H9 (cell line): ENCODE data around the gene TRMT11. TPM values are rescaled to one million over a fixed set of nuclear protein-coding genes. Genes with fewer than 3 reads are reported as not detected.

Source experiments
- DNase-seq: peaks from one replicate; pipeline ENCODE4 v3.0.0-alpha.2; 2017
- H2AFZ ChIP-seq: one replicate; pipeline ENCODE4 v1.6.1; 2013; ENCODE audit warnings: mild to moderate bottlenecking, low read length, control low read depth, moderate library complexity
- H2AK5ac ChIP-seq: 2 replicates; pipeline ENCODE4 v1.6.1; 2013; ENCODE audit warnings: low read length, control low read depth, mixed read lengths; ENCODE audit not compliant: insufficient read length
- H2BK120ac ChIP-seq: one replicate; pipeline ENCODE4 v1.6.1; 2013; ENCODE audit warnings: low read depth, mild to moderate bottlenecking, low read length, control low read depth, inconsistent platforms; ENCODE audit not compliant: poor library complexity, severe bottlenecking
- H2BK12ac ChIP-seq: 2 replicates; pipeline ENCODE4 v1.6.1; 2013; ENCODE audit warnings: low read length, control low read depth, mixed read lengths, low read depth; ENCODE audit not compliant: insufficient read length
- H2BK15ac ChIP-seq: 2 replicates; pipeline ENCODE4 v1.6.1; 2013; ENCODE audit warnings: low read depth, low read length, control low read depth
- H2BK20ac ChIP-seq: one replicate; pipeline ENCODE4 v1.6.1; 2013; ENCODE audit warnings: low read depth, mild to moderate bottlenecking, low read length, control low read depth, inconsistent platforms; ENCODE audit not compliant: poor library complexity, severe bottlenecking
- H2BK5ac ChIP-seq: 2 replicates; pipeline ENCODE4 v1.6.1; 2013; ENCODE audit warnings: low read length, control low read depth, mixed read lengths; ENCODE audit not compliant: insufficient read length
- H3K14ac ChIP-seq: 2 replicates; pipeline ENCODE4 v1.6.1; 2013; ENCODE audit warnings: low read length, control low read depth; ENCODE audit not compliant: insufficient read depth
- H3K18ac ChIP-seq: 2 replicates; pipeline ENCODE4 v1.6.1; 2013; ENCODE audit warnings: low read depth, mild to moderate bottlenecking, mixed read lengths, low read length, control low read depth; ENCODE audit not compliant: insufficient read length
- H3K23ac ChIP-seq: 2 replicates; pipeline ENCODE4 v1.6.1; 2013; ENCODE audit warnings: low read length, control low read depth, mixed read lengths, low read depth; ENCODE audit not compliant: insufficient read length
- H3K23me2 ChIP-seq: 2 replicates; pipeline ENCODE4 v1.6.1; 2013; ENCODE audit warnings: low read depth, mild to moderate bottlenecking, mixed read lengths, low read length, control low read depth; ENCODE audit not compliant: insufficient read length, poor library complexity, severe bottlenecking
- H3K27ac ChIP-seq: 2 replicates; pipeline ENCODE4 v1.5.1; 2013; ENCODE audit warnings: low read length, control low read depth, mixed read lengths, low read depth; ENCODE audit not compliant: insufficient read length
- H3K27me3 ChIP-seq: 2 replicates; pipeline ENCODE4 v1.6.1; 2013; ENCODE audit warnings: low read length, control low read depth, inconsistent platforms; ENCODE audit not compliant: insufficient read depth
- H3K4ac ChIP-seq: 2 replicates; pipeline ENCODE4 v1.6.1; 2013; ENCODE audit warnings: low read depth, mild to moderate bottlenecking, control low read depth, inconsistent platforms, low read length, moderate library complexity
- H3K4me1 ChIP-seq: 2 replicates; pipeline ENCODE4 v1.6.1; 2013; ENCODE audit warnings: low read length, control low read depth, inconsistent platforms; ENCODE audit not compliant: insufficient read depth
- H3K4me2 ChIP-seq: 2 replicates; pipeline ENCODE4 v1.6.1; 2013; ENCODE audit warnings: low read length, control low read depth, mixed read lengths; ENCODE audit not compliant: insufficient read length, insufficient read depth
- H3K56ac ChIP-seq: 2 replicates; pipeline ENCODE4 v1.6.1; 2013; ENCODE audit warnings: low read depth, mild to moderate bottlenecking, mixed read lengths, low read length, control low read depth; ENCODE audit not compliant: insufficient read length
- H3K79me1 ChIP-seq: 2 replicates; pipeline ENCODE4 v1.6.1; 2013; ENCODE audit warnings: low read depth, mild to moderate bottlenecking, moderate library complexity, low read length, control low read depth, inconsistent platforms; ENCODE audit not compliant: insufficient read depth, poor library complexity, severe bottlenecking
- H3K79me2 ChIP-seq: 2 replicates; pipeline ENCODE4 v1.6.1; 2013; ENCODE audit warnings: low read length, control low read depth, inconsistent platforms; ENCODE audit not compliant: insufficient read depth
- H3K9ac ChIP-seq: 2 replicates; pipeline ENCODE4 v1.6.1; 2013; ENCODE audit warnings: low read length, control low read depth, mixed read lengths; ENCODE audit not compliant: insufficient read length; ENCODE audit errors: extremely low read depth
- H3K9me3 ChIP-seq: one replicate; pipeline ENCODE4 v1.6.1; 2013; ENCODE audit warnings: low read depth, low read length, inconsistent platforms; ENCODE audit not compliant: control insufficient read depth
- H3T11ph ChIP-seq: one replicate; pipeline ENCODE4 v1.6.1; 2013; ENCODE audit warnings: mild to moderate bottlenecking, low read length, control low read depth, inconsistent platforms
- H4K20me1 ChIP-seq: one replicate; pipeline ENCODE4 v1.6.1; 2013; ENCODE audit not compliant: control insufficient read depth, insufficient read length, insufficient read depth
- H4K5ac ChIP-seq: 2 replicates; pipeline ENCODE4 v1.6.1; 2013; ENCODE audit warnings: low read depth, mild to moderate bottlenecking, mixed read lengths, low read length, control low read depth; ENCODE audit not compliant: insufficient read length
- H4K8ac ChIP-seq: replicated peaks from 2 replicates; pipeline ENCODE4 v1.6.1; 2013; ENCODE audit warnings: low read length, control low read depth, mixed read lengths, low read depth; ENCODE audit not compliant: insufficient read length
- H4K91ac ChIP-seq: 2 replicates; pipeline ENCODE4 v1.6.1; 2013; ENCODE audit warnings: low read depth, mild to moderate bottlenecking, moderate library complexity, mixed read lengths, low read length, control low read depth; ENCODE audit not compliant: insufficient read length
- H3K27ac Mint-ChIP-seq, 3 experiments: 2 replicates in 2 of 3; 3 replicates in 1 of 3; pipeline ENCODE4 v1.8.0; 2020 to 2021; ENCODE audit warnings: mixed read lengths in 3 of 3, mild to moderate bottlenecking in 1 of 3, moderate library complexity in 1 of 3
- H3K27me3 Mint-ChIP-seq: 2 replicates; pipeline ENCODE4 v1.8.0; 2021; ENCODE audit warnings: low read depth, mild to moderate bottlenecking, moderate library complexity, mixed read lengths
- H3K36me3 Mint-ChIP-seq, 3 experiments: 2 replicates in 2 of 3; 3 replicates in 1 of 3; pipeline ENCODE4 v1.8.0; 2020 to 2021; ENCODE audit warnings: low read depth in 3 of 3, mixed read lengths in 3 of 3; ENCODE audit not compliant: insufficient read depth in 1 of 3
- H3K4me1 Mint-ChIP-seq, 2 experiments: 2 replicates each; pipeline ENCODE4 v1.8.0; 2020; ENCODE audit warnings: mixed read lengths in 2 of 2
- H3K4me3 Mint-ChIP-seq, 2 experiments: 2 replicates in 1 of 2; 3 replicates in 1 of 2; pipeline ENCODE4 v1.8.0; 2020 to 2021; ENCODE audit warnings: mild to moderate bottlenecking in 2 of 2, mixed read lengths in 2 of 2, moderate library complexity in 1 of 2
- H3K9me3 Mint-ChIP-seq, 2 experiments: 2 replicates in 1 of 2; 3 replicates in 1 of 2; pipeline ENCODE4 v1.8.0; 2020; ENCODE audit warnings: mild to moderate bottlenecking in 2 of 2, mixed read lengths in 2 of 2, moderate library complexity in 1 of 2
- CTCF ChIP-seq: fragments of 200-600 bp; sonication (generic); conservative IDR thresholded peaks from 3 replicates; pipeline ENCODE4 v1.8.0; 2021; ENCODE audit warnings: antibody characterized with exemption, mild to moderate bottlenecking
- WGBS: extraction: QIAGEN DNeasy Blood & Tissue Kit; methylation state at CpG from one replicate; pipeline ENCODE4 v1.1.7; 2013; ENCODE audit warnings: missing lambda C conversion rate, low lambda C conversion rate, mixed read lengths; ENCODE audit not compliant: insufficient read length; ENCODE audit errors: extremely low coverage; 5-methylcytosine and 5-hydroxymethylcytosine counted together
- total RNA-seq: library from RNA; stranded (reverse); gene quantifications from 2 replicates; pipeline ENCODE4 v1.2.1, GENCODE V29; 2021

TRMT11 gene
- total RNA-seq, 1 experiment from 2014 or later: 31.1 TPM

- no peaks in the 10 kb centered on the region for H4K20me1 ChIP-seq
- H3K27me3 ChIP-seq: no peaks in the 10 kb centered on the region
- H2BK5ac ChIP-seq: no peak within 1 kb of the TSS
- 0 out of 2 replicates have a peak, but pooled peaks cover 2% of the 10 kb centered on the region for H3K4me1 ChIP-seq
- Mint-ChIP-seq H3K4me1 (peaks cover 3 to 5% of the 10 kb centered on the region in 2 experiments; a peak in 2 of 4 replicates), H3K4me3 (no peak within 1 kb of the TSS; a peak in 3 of 5 replicates), H3K27me3 (peaks cover 4% of the 10 kb centered on the region), H3K36me3 (peaks cover 0 to 6% (median 0%) of the 10 kb centered on the region in 3 experiments; a peak in 3 of 7 replicates), H3K27ac (peak within 1 kb of the TSS in 1 of 3 experiments; percentile 68; a peak in 4 of 7 replicates), H3K9me3 (peaks cover 5 to 8% of the 10 kb centered on the region in 2 experiments; a peak in 3 of 5 replicates)
- H3K23ac ChIP-seq: no peak within 1 kb of the TSS
- H3K4ac ChIP-seq: no peak within 1 kb of the TSS
- H3T11ph ChIP-seq: no peak within 1 kb of the TSS
- peak; percentile 100 for TF ChIP-seq CTCF
- no peaks in the 10 kb centered on the region for H3K79me2 ChIP-seq
- H3K14ac ChIP-seq: peak within 1 kb of the TSS; percentile 49
- H3K27ac ChIP-seq: no peak within 1 kb of the TSS
- no CpG with 5 or more reads among the region's 82 CpGs for WGBS
- H2BK120ac ChIP-seq: no peak within 1 kb of the TSS
- no peaks in the 10 kb centered on the region for H3K23me2 ChIP-seq
- H3K9ac ChIP-seq: peak within 1 kb of the TSS; percentile 37
- peak within 1 kb of the TSS; percentile 48 for H3K4me2 ChIP-seq
- H2BK12ac ChIP-seq: no peak within 1 kb of the TSS
- no peak within 1 kb of the TSS for H4K91ac ChIP-seq
- no peak within 1 kb of the TSS for H2AK5ac ChIP-seq
- H3K18ac ChIP-seq: peak within 1 kb of the TSS; percentile 5
- no peaks in the 10 kb centered on the region for H3K79me1 ChIP-seq
- H4K5ac ChIP-seq: no peak within 1 kb of the TSS
- no peak within 1 kb of the TSS for H2BK20ac ChIP-seq
- DNase-seq: peak; percentile 97
- no peak within 1 kb of the TSS for H2AFZ ChIP-seq
- no peak within 1 kb of the TSS for H4K8ac ChIP-seq
- no peak within 1 kb of the TSS for H3K56ac ChIP-seq
- no peak within 1 kb of the TSS for H2BK15ac ChIP-seq
- H3K9me3 ChIP-seq: no peaks in the 10 kb centered on the region
These were observed 29.6 kb upstream of the TRMT11 start, which contains the start of gene HINT3 for GRCh38 chr6:125956506-125957390. HINT3 (plus strand) TSS chr6:125956770; CDS start chr6:125956978, 208 bp downstream.
